KOPT-K1 (cell line): ENCODE data around the gene FOXG1.

Experiments used
- H3K27ac ChIP-seq: fragments of 200-600 bp; sonication (generic); 2 replicates; pipeline ENCODE4 v1.5.1; 2016; ENCODE audit warnings: antibody characterized with exemption, mild to moderate bottlenecking, low read depth, low read length; ENCODE audit not compliant: poor library complexity, severe bottlenecking
- H3K36me3 ChIP-seq: fragments of 200-600 bp; sonication (generic); 2 replicates; pipeline ENCODE4 v1.5.1; 2017; ENCODE audit warnings: antibody characterized with exemption, mild to moderate bottlenecking, low read length, moderate library complexity; ENCODE audit not compliant: insufficient read depth
- H3K9me3 ChIP-seq: fragments of 200-600 bp; sonication (generic); 2 replicates; pipeline ENCODE4 v1.5.1; 2017; ENCODE audit warnings: antibody characterized with exemption, low read length, mild to moderate bottlenecking; ENCODE audit not compliant: insufficient read depth, poor library complexity, severe bottlenecking

The FOXG1 gene

GRCh38 chr14:28766469-28766955, at the start of gene FOXG1:
FOXG1 (plus strand) TSS chr14:28766787; CDS start chr14:28767280, 493 bp downstream.
- H3K9me3 ChIP-seq: no peaks in the 10 kb centered on the region
- H3K36me3 ChIP-seq: no peaks in the 10 kb centered on the region
- no peak within 1 kb of the TSS for H3K27ac ChIP-seq

GRCh38 chr14:28719130-28719529, 47.5 kb upstream of the FOXG1 start:
- Histone ChIP-seq H3K9me3 (no peaks in the 10 kb centered on the region), H3K27ac (no peak overlapping the region), H3K36me3 (no peaks in the 10 kb centered on the region)

- Histone ChIP-seq H3K9me3 (no peaks in the 10 kb centered on the region), H3K36me3 (no peaks in the 10 kb centered on the region), H3K27ac (no peak overlapping the region)
Observed at GRCh38 chr14:28731358-28731757, 35.2 kb upstream of the FOXG1 start.

GRCh38 chr14:28742171-28742846, 24.3 kb upstream of the FOXG1 start:
- H3K27ac ChIP-seq: no peak overlapping the region
- no peaks in the 10 kb centered on the region for H3K9me3 ChIP-seq
- no peaks in the 10 kb centered on the region for H3K36me3 ChIP-seq

GRCh38 chr14:28744126-28744525, 22.5 kb upstream of the FOXG1 start:
- Histone ChIP-seq H3K36me3 (no peaks in the 10 kb centered on the region), H3K27ac (no peak overlapping the region), H3K9me3 (no peaks in the 10 kb centered on the region)

GRCh38 chr14:28745176-28745575, 21.4 kb upstream of the FOXG1 start:
- Histone ChIP-seq H3K27ac (no peak overlapping the region), H3K36me3 (no peaks in the 10 kb centered on the region), H3K9me3 (no peaks in the 10 kb centered on the region)

- Histone ChIP-seq H3K36me3 (no peaks in the 10 kb centered on the region), H3K9me3 (no peaks in the 10 kb centered on the region), H3K27ac (no peak overlapping the region)
Observed at GRCh38 chr14:28746247-28746646, 20.3 kb upstream of the FOXG1 start.

- H3K36me3 ChIP-seq: no peaks in the 10 kb centered on the region
- no peaks in the 10 kb centered on the region for H3K9me3 ChIP-seq
- H3K27ac ChIP-seq: no peak overlapping the region
Observed at GRCh38 chr14:28751467-28752058, 15.0 kb upstream of the FOXG1 start.

- H3K27ac ChIP-seq: no peak overlapping the region
- H3K36me3 ChIP-seq: no peaks in the 10 kb centered on the region
- no peaks in the 10 kb centered on the region for H3K9me3 ChIP-seq
Observed at GRCh38 chr14:28754209-28754985, 12.2 kb upstream of the FOXG1 start.

GRCh38 chr14:28755198-28755815, 11.3 kb upstream of the FOXG1 start:
- no peak overlapping the region for H3K27ac ChIP-seq
- no peaks in the 10 kb centered on the region for H3K9me3 ChIP-seq
- H3K36me3 ChIP-seq: no peaks in the 10 kb centered on the region

GRCh38 chr14:28755884-28756268, 10.7 kb upstream of the FOXG1 start:
- Histone ChIP-seq H3K36me3 (no peaks in the 10 kb centered on the region), H3K9me3 (no peaks in the 10 kb centered on the region), H3K27ac (no peak overlapping the region)

GRCh38 chr14:28756269-28756883, 10.2 kb upstream of the FOXG1 start:
- Histone ChIP-seq H3K27ac (no peak overlapping the region), H3K9me3 (no peaks in the 10 kb centered on the region), H3K36me3 (no peaks in the 10 kb centered on the region)

GRCh38 chr14:28756884-28757570, 9.6 kb upstream of the FOXG1 start:
- H3K9me3 ChIP-seq: no peaks in the 10 kb centered on the region
- no peaks in the 10 kb centered on the region for H3K36me3 ChIP-seq
- H3K27ac ChIP-seq: no peak overlapping the region

GRCh38 chr14:28757786-28758185, 8.8 kb upstream of the FOXG1 start:
- Histone ChIP-seq H3K9me3 (no peaks in the 10 kb centered on the region), H3K36me3 (no peaks in the 10 kb centered on the region), H3K27ac (no peak overlapping the region)
